Stimulated activated effector memory CD8-positive, alpha-beta T cell treated with anti-CD3 and anti-CD28 coated beads, Interleukin-12 subunit alpha, Interleukin-12 subunit beta, amount 100 ng/mL, for 72 hours (primary cell): ENCODE measurements around the gene ABR.

Source experiments
- ATAC-seq: fragments of 150-1000 bp; cut with Tn5 transposase; 2 replicates; pipeline ENCODE4 v1.10.0; 2021
- DNase-seq, 2 donors: peaks; one replicate each; pipeline ENCODE4 v3.0.0; 2021 to 2022; ENCODE audit warnings: low spot score in 2 of 2
- H3K27ac Mint-ChIP-seq: one replicate; pipeline ENCODE4 v1.8.0; 2022; ENCODE audit warnings: mild to moderate bottlenecking, mixed read lengths
- H3K36me3 Mint-ChIP-seq: one replicate; pipeline ENCODE4 v1.8.0; 2022; ENCODE audit warnings: mild to moderate bottlenecking, mixed read lengths
- H3K4me1 Mint-ChIP-seq: one replicate; pipeline ENCODE4 v1.8.0; 2022; ENCODE audit warnings: mixed read lengths
- H3K4me3 Mint-ChIP-seq: one replicate; pipeline ENCODE4 v1.8.0; 2022; ENCODE audit warnings: mild to moderate bottlenecking, mixed read lengths
- H3K9me3 Mint-ChIP-seq: one replicate; pipeline ENCODE4 v1.8.0; 2022; ENCODE audit warnings: mixed read lengths

The ABR gene

DNA sequence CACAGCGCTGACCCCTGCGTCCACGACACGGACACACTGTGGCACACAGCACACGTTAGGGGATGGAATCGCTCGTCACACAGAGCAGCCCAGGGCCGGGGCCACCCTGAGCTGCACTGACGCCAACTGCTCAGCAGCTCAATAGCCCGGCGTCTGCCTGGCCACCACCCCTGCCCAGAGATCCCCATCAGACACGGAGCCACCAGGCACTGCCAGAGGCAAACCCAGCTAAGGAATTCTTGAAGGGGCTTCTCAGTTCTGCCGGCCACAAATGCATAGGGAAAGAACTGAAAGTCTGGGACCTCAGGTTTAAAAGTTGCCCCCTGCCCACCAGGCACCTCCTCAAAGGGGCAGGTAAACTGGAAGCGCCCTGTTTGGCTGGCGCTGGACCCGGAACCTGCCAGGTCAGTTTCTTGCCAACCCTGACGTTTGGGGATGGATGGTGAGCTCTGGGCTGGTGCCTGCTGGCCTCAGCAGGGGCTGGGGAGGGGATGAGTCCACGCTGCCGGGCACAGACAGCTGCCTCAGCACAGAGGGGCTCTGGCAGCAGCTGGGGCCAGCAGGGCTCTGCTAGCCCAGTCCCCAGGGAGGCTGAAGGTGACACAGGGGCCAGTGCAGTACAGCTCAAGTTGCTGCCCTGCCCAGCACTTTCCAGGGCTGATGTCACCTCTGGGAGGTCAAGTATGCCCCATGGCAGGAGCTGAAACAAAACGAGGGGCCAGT lies 149.7 kb downstream of the ABR start:
- DNase-seq, result no peak
- ATAC-seq, result no peak
- Mint-ChIP-seq H3K4me1 (peaks cover 24% of the 10 kb centered on the region), H3K9me3 (no peaks in the 10 kb centered on the region), H3K27ac (no peak overlapping the region), H3K36me3 (peaks cover 20% of the 10 kb centered on the region), H3K4me3 (no peak overlapping the region)

DNA sequence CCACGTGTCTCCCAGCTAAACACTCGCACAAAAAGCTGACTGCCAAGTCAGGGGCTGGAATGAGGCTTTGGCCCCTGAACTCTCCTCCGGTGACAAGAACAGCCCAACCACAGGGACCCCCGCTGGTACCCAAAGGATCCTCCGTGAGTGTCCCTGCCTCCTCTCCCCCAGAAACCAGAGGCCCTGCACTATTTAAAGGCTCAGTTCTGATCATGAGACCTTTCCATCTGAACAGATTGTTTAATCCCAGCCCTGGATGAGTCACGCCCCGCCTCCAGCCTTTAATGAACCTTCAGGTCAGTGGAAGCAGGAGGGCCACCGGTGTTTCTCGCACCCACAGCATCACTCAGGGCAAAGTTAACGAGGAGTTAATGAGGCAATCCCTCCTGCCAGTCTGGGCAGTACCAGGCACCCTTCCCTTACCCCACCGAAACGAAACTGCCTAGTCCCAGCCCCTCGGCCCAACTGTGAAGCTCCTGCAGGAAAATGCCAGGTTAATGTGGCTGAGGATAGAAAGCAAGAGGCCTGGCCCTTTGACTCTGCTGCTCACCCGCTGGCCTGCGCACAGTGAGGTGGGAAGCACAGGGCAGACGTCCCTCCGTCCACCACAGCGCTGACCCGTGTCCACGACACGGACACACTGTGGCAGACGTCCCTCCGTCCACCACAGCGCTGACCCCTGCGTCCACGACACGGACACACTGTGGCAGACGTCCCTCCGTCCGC lies 150.4 kb downstream of the ABR start:
- Mint-ChIP-seq H3K9me3 (no peaks in the 10 kb centered on the region), H3K4me1 (peaks cover 24% of the 10 kb centered on the region), H3K36me3 (peaks cover 20% of the 10 kb centered on the region), H3K4me3 (no peak overlapping the region), H3K27ac (no peak overlapping the region)
- no peak for ATAC-seq
- DNase-seq, result no peak

DNA sequence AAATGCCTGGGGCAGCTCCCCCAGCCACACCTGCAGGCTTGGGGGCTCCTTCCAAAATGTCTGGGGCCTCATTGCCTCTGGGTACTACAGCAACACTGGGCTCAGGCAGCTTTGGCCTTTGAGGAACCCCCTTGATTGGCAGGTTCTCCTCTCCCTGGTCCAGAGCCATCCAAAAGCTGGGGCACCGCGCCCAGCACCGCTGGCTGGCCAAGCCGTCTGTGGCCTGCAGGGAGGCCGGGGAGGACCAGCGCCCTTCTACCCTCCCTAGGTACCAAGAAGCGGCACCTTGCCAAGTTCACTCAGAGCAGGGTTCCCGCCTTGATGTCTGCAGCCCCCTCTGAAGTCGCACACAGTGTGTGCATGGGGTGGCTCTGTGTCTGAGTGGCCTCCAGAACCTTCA lies 152.7 kb downstream of the ABR start:
- Mint-ChIP-seq H3K4me3 (no peak overlapping the region), H3K27ac (no peak overlapping the region), H3K4me1 (peaks cover 16% of the 10 kb centered on the region), H3K36me3 (peaks cover 23% of the 10 kb centered on the region), H3K9me3 (no peaks in the 10 kb centered on the region)
- DNase-seq (no peak), ATAC-seq (no peak)

DNA sequence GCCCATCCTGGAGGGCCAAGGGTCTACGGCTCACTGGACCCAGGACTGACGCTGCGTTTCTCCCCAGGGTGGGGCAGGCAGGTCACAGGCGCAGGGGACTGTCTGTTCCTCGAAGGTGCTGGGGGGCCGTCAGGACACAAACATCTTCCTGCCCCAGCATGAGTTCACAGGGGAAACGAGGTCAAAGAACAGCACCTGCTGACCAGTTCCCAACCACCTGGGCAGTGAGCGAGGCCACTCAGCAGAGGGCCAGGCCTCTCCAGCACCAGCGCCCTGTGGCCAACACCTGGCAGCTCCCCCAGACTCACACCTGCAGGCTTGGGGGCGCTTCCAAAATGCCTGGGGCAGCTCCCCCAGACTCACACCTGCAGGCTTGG lies 153.2 kb downstream of the ABR start:
- Mint-ChIP-seq H3K36me3 (peaks cover 23% of the 10 kb centered on the region), H3K27ac (no peak overlapping the region), H3K9me3 (no peaks in the 10 kb centered on the region), H3K4me1 (peaks cover 16% of the 10 kb centered on the region), H3K4me3 (no peak overlapping the region)
- no peak for DNase-seq
- ATAC-seq, result no peak

DNA sequence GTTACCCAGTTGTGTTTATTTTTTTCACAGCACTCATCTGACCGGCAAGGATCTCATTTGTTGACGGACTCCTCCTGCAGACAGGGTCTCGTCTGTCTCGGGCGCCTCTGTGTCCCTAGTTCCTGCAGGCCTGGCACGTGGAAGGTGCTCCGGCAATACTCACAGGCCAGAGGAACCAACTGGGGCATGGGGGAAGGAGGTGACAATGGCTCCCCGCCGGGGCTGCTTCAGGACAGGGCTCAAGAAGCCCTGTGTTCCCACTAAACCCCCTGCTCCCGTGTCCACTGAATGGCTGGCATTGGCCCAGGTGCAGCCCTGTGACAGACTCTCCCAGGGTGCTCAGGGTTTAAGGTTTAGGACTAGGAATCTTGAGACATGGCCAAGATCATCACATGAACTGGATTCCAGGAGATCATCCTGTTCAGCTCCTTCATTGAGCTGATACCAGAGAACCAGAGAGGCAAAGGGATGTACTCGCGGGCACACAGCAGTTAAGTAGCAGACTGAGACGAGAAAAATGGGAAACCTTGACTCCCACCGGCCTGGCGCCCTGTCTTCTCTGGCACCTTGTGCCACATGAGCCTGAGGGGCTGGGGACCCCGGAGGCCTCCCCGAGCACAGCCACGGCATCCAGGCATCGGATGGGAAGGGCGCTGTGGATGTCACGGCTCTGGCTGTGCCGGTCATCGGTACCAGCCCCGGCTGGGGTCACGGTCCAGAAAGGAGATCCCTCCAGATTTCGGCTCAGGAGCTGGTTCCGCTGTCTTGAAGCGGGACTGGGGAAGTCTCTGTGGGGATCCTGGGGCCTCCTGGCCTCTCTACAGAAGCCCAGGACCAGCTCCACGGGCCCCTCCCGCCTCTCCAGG lies 153.8 kb downstream of the ABR start:
- no peak overlapping the region for H3K4me3 Mint-ChIP-seq
- H3K27ac Mint-ChIP-seq, result no peak overlapping the region

DNA sequence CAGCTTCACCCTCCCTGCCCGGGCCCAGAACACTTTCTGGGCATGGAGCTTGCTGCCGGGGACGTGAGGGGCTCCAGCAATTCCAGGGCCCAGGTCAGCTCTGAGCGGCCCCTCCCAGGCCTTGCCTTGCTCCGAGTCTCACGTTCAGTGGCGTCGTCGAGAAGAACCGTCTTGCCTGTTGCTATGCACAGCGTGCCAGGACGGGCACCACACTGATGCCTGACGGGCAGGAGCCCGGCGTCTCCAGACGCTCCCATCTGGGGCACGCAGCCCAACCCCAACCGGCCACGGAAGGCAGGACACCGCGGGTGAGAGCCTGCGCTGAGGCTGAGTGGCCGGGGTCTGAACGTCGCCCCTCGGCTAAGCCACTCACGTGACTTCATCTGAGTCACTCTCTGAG lies 155.7 kb downstream of the ABR start:
- DNase-seq, result no peak
- Mint-ChIP-seq H3K36me3 (peaks cover 21% of the 10 kb centered on the region), H3K4me1 (peaks cover 17% of the 10 kb centered on the region), H3K9me3 (no peaks in the 10 kb centered on the region), H3K4me3 (no peak overlapping the region), H3K27ac (no peak overlapping the region)
- no peak for ATAC-seq

More for the DNA sequence above, 153.8 kb downstream of the ABR start:
- no peak for DNase-seq
- H3K4me1 Mint-ChIP-seq, result peaks cover 16% of the 10 kb centered on the region
- peaks cover 23% of the 10 kb centered on the region for H3K36me3 Mint-ChIP-seq
- H3K9me3 Mint-ChIP-seq, result no peaks in the 10 kb centered on the region
- ATAC-seq, result no peak

DNA sequence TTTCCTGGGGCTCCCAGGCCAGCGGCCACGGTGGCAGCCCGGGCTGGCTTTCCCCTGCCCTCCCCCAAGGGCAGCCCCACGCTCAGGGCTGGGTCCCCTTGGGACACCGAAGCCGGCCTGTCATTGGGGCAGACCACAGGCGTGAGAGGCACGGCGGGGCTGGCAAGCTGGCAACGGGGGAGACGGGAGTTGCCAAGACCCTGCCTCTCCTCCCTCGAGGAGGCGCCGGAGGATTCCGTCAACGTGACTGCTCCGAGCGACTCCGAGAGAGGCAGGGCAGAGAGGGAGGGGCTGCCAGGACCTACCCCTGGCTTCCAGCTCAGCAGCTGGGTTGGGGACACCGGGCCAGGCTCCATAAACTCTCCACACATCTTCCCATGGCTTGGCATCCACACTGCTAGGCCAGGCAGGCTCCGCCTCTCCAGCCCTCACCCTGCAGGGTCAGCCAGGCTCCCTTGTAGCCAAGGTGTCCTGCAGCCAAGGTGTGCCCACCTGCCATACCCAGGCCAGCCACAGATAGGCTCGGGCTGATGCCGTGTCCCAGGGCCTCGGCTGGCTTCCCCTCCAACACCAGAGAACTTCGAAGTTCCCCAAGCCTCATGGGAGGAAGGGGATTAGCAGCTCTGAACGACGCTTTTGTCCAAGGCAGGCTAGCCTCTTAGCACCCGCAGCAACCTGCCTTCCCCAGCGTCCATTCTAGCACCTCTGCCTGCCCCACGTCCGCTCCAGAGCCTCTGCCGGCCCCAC lies 157.3 kb downstream of the ABR start:
- H3K36me3 Mint-ChIP-seq, result peaks cover 22% of the 10 kb centered on the region
- H3K4me3 Mint-ChIP-seq, result no peak overlapping the region
- no peaks in the 10 kb centered on the region for H3K9me3 Mint-ChIP-seq
- H3K4me1 Mint-ChIP-seq, result peaks cover 18% of the 10 kb centered on the region
- no peak for DNase-seq
- no peak overlapping the region for H3K27ac Mint-ChIP-seq
- no peak for ATAC-seq

DNA sequence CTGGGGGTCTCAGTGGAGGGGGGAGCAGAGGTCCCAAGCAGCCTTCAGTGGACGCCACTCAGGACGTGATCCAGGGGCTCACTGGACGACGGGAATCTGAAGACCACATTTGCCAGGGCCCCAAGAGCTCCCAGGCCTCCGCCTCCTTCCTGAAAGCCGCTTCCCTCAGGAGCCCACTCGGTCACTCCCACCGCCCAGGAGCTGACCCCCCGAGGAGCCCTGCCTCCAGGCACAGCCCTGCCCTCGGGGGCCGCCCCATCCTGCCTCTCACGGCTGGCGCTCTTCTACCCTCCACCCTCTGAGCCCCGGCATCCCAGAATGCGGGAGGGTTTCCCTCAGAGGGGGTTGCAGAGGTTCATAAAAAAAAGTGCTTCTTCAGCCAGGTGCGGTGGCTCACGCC lies 158.6 kb downstream of the ABR start:
- H3K4me3 Mint-ChIP-seq, result no peak overlapping the region
- no peak for DNase-seq
- peaks cover 27% of the 10 kb centered on the region for H3K36me3 Mint-ChIP-seq
- peaks cover 23% of the 10 kb centered on the region for H3K4me1 Mint-ChIP-seq
- ATAC-seq, result no peak
- no peak overlapping the region for H3K27ac Mint-ChIP-seq
- H3K9me3 Mint-ChIP-seq, result no peaks in the 10 kb centered on the region

DNA sequence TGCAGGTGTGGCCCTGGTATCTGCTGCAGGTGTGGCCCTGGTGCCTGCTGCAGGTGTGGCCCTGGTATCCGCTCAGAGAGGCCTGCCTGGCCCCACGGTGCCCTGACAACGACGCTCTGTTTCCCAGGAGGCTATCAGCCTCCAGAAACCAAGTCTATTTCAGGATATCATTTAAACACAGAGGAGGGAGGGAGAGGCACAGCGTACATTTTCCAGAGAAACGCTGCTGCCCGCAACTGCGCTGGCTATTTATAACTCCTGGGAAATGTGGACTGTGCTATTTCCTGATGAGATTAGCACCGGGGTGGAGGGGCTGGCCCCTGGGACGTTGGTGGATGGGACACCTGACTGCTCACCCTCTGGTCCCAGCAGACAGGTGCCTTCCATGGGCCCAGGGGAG lies 160.3 kb downstream of the ABR start:
- no peak overlapping the region for H3K4me3 Mint-ChIP-seq
- DNase-seq (no peak), ATAC-seq (no peak)
- H3K36me3 Mint-ChIP-seq, result peaks cover 19% of the 10 kb centered on the region
- peaks cover 14% of the 10 kb centered on the region for H3K4me1 Mint-ChIP-seq
- no peaks in the 10 kb centered on the region for H3K9me3 Mint-ChIP-seq
- H3K27ac Mint-ChIP-seq, result peak overlapping the region; percentile 84

DNA sequence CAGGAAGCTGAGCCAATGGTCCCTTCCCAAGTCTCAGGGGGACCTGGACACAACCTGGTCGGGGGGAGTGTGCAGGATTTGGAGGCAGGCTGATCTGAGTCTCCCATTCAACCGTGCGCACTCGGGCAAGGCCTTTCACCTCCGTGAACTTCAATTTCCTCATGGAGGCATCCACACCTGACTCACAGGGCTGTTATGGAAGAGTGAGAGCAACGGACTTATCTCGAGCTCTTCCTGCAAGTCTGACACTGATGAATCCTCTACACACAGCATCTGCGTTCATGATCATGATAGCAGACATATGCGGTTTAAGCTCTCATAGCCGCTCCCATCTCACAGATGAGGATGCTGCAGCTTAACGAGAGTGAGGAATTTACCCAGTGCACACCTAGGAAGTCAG lies 161.2 kb downstream of the ABR start:
- ATAC-seq, result no peak
- peak overlapping the region; percentile 84 for H3K27ac Mint-ChIP-seq
- H3K4me3 Mint-ChIP-seq, result no peak overlapping the region
- H3K9me3 Mint-ChIP-seq, result no peaks in the 10 kb centered on the region
- no peak for DNase-seq
- H3K36me3 Mint-ChIP-seq, result peaks cover 17% of the 10 kb centered on the region
- peaks cover 14% of the 10 kb centered on the region for H3K4me1 Mint-ChIP-seq

DNA sequence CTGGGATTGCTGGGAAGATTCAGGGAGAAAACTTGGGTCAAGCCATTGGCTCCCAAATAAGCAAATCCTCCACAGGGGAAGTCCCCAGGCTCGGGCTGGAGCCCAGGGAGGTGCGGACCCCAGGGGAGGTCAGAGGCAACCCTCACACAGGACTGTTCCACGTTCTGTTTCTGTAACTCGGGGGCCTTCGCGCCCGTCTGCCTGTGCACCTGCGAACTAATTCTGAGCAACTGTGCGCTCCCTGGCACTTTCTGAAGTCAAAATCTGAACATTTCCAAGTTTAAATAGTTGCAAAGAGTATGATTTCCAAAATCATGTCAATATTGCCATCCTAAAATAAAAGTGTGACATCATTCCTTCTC lies 166.1 kb downstream of the ABR start:
- ATAC-seq (no peak), DNase-seq (no peak)
- no peaks in the 10 kb centered on the region for H3K9me3 Mint-ChIP-seq
- peak overlapping the region; percentile 74 for H3K27ac Mint-ChIP-seq
- peaks cover 37% of the 10 kb centered on the region for H3K36me3 Mint-ChIP-seq
- peaks cover 6% of the 10 kb centered on the region for H3K4me1 Mint-ChIP-seq
- no peak overlapping the region for H3K4me3 Mint-ChIP-seq

DNA sequence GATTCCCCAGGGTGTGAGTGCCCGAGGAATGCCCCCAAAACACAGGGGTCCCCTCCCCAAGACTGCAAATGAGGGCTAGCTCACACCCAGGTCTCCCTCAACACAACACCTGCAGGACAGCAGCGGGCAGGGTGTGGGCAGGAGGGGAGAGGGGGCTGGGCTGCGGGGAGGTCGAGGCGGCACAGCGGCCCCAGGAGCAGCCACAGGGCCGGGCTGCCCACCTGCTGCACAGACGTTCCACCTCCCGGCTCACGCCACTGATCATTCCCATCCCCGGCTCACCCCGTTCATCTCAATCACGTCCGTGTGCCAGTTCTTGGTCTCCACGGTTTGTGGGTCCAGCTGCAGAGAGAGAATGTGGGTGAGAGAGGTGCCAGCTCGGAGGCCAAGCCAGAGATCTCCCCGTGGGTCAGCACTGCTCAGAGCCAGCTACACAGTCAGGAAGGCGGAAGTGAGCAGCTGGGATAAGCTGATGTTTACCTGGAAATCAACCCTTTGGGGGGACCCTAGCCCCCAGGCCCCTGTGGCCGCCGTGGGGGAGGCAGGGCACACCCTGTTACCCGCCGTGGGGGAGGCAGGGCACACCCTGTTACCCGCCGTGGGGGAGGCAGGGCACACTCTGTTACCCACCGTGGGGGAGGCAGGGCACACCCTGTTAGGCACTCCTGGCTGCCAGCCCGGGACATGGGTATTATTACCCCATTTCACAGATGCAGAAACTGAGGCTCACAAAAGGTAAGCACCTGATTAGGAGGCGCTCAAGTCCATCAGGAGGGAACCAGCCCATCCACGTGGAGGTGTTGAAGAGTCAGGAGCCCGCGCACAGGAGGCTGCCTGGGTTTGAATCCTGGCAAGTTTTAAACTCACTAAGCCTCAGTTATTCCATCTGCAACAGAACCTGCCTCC lies 166.7 kb downstream of the ABR start:
- no peak for DNase-seq
- H3K27ac Mint-ChIP-seq, result no peak overlapping the region
- ATAC-seq, result no peak
- H3K4me1 Mint-ChIP-seq, result peaks cover 6% of the 10 kb centered on the region
- H3K36me3 Mint-ChIP-seq, result peaks cover 43% of the 10 kb centered on the region
- no peaks in the 10 kb centered on the region for H3K9me3 Mint-ChIP-seq
- H3K4me3 Mint-ChIP-seq, result no peak overlapping the region

DNA sequence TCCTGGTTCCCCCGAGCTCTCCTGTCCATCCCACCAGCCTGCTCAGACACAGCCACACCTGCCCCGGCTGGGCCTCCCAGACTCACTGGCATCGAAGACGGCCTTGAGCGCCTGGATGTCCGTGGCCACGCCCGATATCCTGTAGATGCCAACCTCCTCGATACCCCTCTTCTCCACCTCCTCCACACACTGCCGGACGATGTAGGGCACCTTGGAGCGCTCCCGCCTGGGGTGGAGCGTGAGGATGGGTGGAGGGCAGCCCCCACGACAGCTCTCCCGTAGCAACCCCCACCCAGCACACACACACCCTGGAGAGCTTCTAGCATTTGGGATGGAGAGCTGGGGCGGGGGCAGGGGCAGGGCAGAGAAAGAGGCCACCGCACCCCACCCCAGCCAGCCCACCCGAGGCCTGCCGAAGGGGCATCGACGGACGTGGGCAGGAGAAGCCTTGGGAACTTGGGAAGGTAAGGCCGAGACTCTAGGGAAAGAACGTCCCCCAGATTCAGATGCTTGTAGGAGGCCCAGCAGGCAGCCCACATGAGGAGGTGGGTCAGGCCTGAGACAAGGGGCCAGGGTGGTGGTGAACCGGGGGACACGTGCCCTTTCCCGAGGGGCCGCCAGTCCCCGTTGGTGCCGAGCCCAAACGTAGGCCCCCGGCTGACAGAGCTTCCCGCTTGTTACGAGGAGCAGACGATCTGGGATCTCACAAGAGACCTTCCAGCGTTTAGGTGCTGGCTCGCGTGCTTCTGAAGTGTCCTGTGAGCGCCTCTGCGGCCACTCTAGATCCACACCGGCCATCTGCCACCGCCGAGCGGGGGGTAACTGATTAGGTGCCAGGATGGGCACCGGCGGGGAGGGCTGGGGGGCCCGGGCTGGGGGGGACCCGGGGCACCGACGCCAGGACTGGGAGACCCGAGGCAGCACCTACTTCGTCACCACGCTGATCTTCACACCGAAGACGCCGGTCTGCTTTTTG lies 167.7 kb downstream of the ABR start:
- Mint-ChIP-seq H3K9me3 (no peaks in the 10 kb centered on the region), H3K27ac (no peak overlapping the region), H3K4me3 (no peak overlapping the region), H3K4me1 (peaks cover 6% of the 10 kb centered on the region), H3K36me3 (peaks cover 47% of the 10 kb centered on the region)
- DNase-seq (no peak), ATAC-seq (no peak)
